ENCODE measurements around the gene ALMS1. TPM values are rescaled to one million over a fixed set of nuclear protein-coding genes. Genes with fewer than 3 reads are reported as not detected.
A peak's percentile ranks its signal among the peaks of the same experiment; 100 is the strongest.

Gene ALMS1
- total and polyA plus RNA-seq, 4 donors: 7.2 to 58.0 (median 20.5) TPM

DNA sequence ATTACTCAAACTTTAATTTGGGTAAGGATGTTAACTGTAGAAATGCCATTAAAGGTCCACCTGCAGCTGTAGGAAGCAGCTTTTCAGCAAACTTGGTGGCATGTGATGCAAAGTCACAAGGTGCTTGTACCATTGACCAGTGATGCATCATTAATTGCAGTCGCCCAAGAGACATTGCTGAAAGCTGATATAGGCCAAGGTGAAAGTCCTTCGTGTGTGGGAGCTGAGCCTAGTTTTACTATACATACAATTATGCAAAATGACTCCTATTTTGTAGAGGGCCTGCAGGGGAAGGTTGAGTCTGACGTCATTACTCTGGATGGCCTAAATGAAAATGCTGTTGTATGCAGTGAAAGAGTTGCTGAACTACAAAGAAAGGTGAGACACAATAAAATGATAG lies 40.5 kb downstream of the ALMS1 start:
- H3K9ac ChIP-seq (ENCODE audit: insufficient read depth in 1 of 2, low read length in 2 of 2): no peak overlapping the region
- no peaks in the 10 kb centered on the region for H3K4me1 ChIP-seq (ENCODE audit: control insufficient read depth in 5 of 5, insufficient read depth in 5 of 5, low read length in 5 of 5)
- H3K36me3 ChIP-seq (ENCODE audit: control insufficient read depth in 4 of 4, insufficient read depth in 4 of 4, low read length in 4 of 4): peaks cover 2 to 7% (median 3%) of the 10 kb centered on the region in 4 donors
- H3K27ac ChIP-seq (ENCODE audit: low read depth in 1 of 2, low read length in 1 of 2): no peak overlapping the region
- ATAC-seq (ENCODE audit: insufficient read depth, low FRiP score): no peak
- no peaks in the 10 kb centered on the region for H3K9me3 ChIP-seq (ENCODE audit: control insufficient read depth in 4 of 4, insufficient read depth in 3 of 4, low read length in 3 of 4)
- DNase-seq: no peak
- no peak overlapping the region for H3K4me3 ChIP-seq
- no peaks in the 10 kb centered on the region for H3K27me3 ChIP-seq (ENCODE audit: control insufficient read depth in 3 of 3, insufficient read depth in 3 of 3, low read length in 2 of 3)
- 95 to 96% methylated on average over 3 of the region's 3 CpGs for WGBS, 2 donors
- TF ChIP-seq, protein P1, sequence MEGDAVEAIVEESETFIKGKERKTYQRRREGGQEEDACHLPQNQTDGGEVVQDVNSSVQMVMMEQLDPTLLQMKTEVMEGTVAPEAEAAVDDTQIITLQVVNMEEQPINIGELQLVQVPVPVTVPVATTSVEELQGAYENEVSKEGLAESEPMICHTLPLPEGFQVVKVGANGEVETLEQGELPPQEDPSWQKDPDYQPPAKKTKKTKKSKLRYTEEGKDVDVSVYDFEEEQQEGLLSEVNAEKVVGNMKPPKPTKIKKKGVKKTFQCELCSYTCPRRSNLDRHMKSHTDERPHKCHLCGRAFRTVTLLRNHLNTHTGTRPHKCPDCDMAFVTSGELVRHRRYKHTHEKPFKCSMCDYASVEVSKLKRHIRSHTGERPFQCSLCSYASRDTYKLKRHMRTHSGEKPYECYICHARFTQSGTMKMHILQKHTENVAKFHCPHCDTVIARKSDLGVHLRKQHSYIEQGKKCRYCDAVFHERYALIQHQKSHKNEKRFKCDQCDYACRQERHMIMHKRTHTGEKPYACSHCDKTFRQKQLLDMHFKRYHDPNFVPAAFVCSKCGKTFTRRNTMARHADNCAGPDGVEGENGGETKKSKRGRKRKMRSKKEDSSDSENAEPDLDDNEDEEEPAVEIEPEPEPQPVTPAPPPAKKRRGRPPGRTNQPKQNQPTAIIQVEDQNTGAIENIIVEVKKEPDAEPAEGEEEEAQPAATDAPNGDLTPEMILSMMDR (IDR thresholded peaks at IDR 0.05; ENCODE audit: control extremely low read depth, extremely low read depth): no peak

DNA sequence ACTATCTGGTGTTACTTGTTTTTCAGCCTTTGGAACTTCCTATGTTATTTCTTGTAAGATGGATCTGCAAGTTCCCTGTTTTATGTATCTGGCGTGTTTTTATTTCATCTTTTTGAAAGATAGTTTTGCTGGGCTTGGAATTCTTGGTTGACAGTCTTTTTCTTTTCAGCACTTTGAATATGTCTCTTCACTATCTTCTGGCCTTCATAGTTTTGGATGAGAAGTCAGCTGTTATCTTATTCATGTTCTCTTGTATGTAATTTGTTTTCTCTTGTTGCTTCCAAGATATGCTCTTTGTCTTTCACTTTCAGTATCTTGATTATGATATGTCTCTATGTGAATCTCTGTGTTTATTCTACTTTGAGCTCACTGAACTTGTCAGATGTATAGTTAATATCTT lies 50.4 kb downstream of the ALMS1 start:
- Histone ChIP-seq H3K27ac (ENCODE audit: low read depth in 1 of 2, low read length in 1 of 2) (no peak overlapping the region), H3K36me3 (ENCODE audit: control insufficient read depth in 4 of 4, insufficient read depth in 4 of 4, low read length in 4 of 4) (peaks cover 13 to 29% (median 21%) of the 10 kb centered on the region in 4 donors), H3K4me3 (no peak overlapping the region), H3K27me3 (ENCODE audit: control insufficient read depth in 3 of 3, insufficient read depth in 3 of 3, low read length in 2 of 3) (no peaks in the 10 kb centered on the region), H3K9me3 (ENCODE audit: control insufficient read depth in 4 of 4, insufficient read depth in 3 of 4, low read length in 3 of 4) (peaks cover 2 to 19% (median 7%) of the 10 kb centered on the region in 4 donors), H3K4me1 (ENCODE audit: control insufficient read depth in 5 of 5, insufficient read depth in 5 of 5, low read length in 5 of 5) (peaks cover 0 to 1% (median 0%) of the 10 kb centered on the region in 5 donors), H3K9ac (ENCODE audit: insufficient read depth in 1 of 2, low read length in 2 of 2) (no peak overlapping the region)
- no peak for DNase-seq
- TF ChIP-seq, protein P1 (IDR thresholded peaks at IDR 0.05; ENCODE audit: control extremely low read depth, extremely low read depth): no peak
- WGBS, 2 donors: 97 to 100% methylated on average over 1 of the region's 1 CpG
- ATAC-seq (ENCODE audit: insufficient read depth, low FRiP score): no peak

DNA sequence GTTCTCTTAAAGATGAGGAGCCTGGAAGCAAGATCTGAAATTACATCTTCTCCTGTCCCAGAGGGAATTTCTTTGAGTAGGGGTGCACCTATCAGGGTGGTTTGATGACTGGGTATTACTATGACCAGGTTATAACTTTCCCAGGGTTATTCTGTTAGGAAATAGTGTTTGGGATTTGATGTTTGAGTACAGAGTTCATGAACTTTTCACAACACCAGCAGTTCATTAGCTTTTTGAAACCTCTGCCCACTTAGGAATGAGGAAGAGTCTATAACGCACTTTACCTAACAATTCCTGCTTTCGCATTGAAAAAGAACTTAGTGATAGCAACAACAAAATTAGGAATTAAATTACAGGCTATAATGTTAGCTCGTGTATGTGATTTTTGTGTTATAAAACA lies 58.6 kb downstream of the ALMS1 start:
- H3K36me3 ChIP-seq (ENCODE audit: control insufficient read depth in 4 of 4, insufficient read depth in 4 of 4, low read length in 4 of 4): peaks cover 6 to 17% (median 13%) of the 10 kb centered on the region in 4 donors
- H3K27me3 ChIP-seq (ENCODE audit: control insufficient read depth in 3 of 3, insufficient read depth in 3 of 3, low read length in 2 of 3): no peaks in the 10 kb centered on the region
- TF ChIP-seq, protein P1 (IDR thresholded peaks at IDR 0.05; ENCODE audit: control extremely low read depth, extremely low read depth): no peak
- 94 to 98% methylated on average over 3 of the region's 3 CpGs for WGBS, 2 donors
- no peak for ATAC-seq (ENCODE audit: insufficient read depth, low FRiP score)
- no peak for DNase-seq
- H3K9ac ChIP-seq (ENCODE audit: insufficient read depth in 1 of 2, low read length in 2 of 2): no peak overlapping the region
- no peak overlapping the region for H3K4me3 ChIP-seq
- H3K9me3 ChIP-seq (ENCODE audit: control insufficient read depth in 4 of 4, insufficient read depth in 3 of 4, low read length in 3 of 4): no peaks in the 10 kb centered on the region
- peaks cover 0 to 1% (median 0%) of the 10 kb centered on the region in 5 donors for H3K4me1 ChIP-seq (ENCODE audit: control insufficient read depth in 5 of 5, insufficient read depth in 5 of 5, low read length in 5 of 5)
- H3K27ac ChIP-seq (ENCODE audit: low read depth in 1 of 2, low read length in 1 of 2): no peak overlapping the region

DNA sequence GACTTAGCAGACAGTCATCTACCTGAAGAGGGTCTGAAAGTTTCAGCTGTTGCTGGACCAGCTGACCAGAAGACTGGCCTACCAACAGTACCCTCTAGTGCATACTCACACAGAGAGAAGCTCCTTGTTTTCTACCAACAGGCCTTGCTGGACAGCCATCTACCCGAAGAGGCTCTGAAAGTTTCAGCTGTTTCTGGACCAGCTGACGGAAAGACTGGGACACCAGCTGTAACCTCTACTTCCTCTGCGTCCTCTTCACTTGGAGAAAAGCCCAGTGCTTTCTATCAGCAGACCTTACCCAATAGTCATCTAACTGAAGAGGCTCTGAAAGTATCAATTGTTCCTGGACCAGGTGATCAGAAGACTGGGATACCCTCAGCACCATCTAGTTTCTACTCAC lies 63.2 kb downstream of the ALMS1 start:
- DNase-seq (peak in 1 of 3 donors; percentile 4), ATAC-seq (ENCODE audit: insufficient read depth, low FRiP score) (no peak)
- WGBS, 2 donors: 68 to 89% methylated on average over 3 of the region's 3 CpGs
- Histone ChIP-seq H3K4me1 (ENCODE audit: control insufficient read depth in 5 of 5, insufficient read depth in 5 of 5, low read length in 5 of 5) (no peaks in the 10 kb centered on the region), H3K9ac (ENCODE audit: insufficient read depth in 1 of 2, low read length in 2 of 2) (no peak overlapping the region), H3K36me3 (ENCODE audit: control insufficient read depth in 4 of 4, insufficient read depth in 4 of 4, low read length in 4 of 4) (peaks cover 21 to 38% (median 35%) of the 10 kb centered on the region in 4 donors), H3K9me3 (ENCODE audit: control insufficient read depth in 4 of 4, insufficient read depth in 3 of 4, low read length in 3 of 4) (no peaks in the 10 kb centered on the region), H3K27me3 (ENCODE audit: control insufficient read depth in 3 of 3, insufficient read depth in 3 of 3, low read length in 2 of 3) (no peaks in the 10 kb centered on the region), H3K27ac (ENCODE audit: low read depth in 1 of 2, low read length in 1 of 2) (no peak overlapping the region), H3K4me3 (no peak overlapping the region)
- TF ChIP-seq, protein P1 (IDR thresholded peaks at IDR 0.05; ENCODE audit: control extremely low read depth, extremely low read depth): no peak
